Stimulated activated CD8-positive, alpha-beta memory T cell treated with anti-CD3 and anti-CD28 coated beads, Interleukin-12 subunit alpha, Interleukin-12 subunit beta, amount 100 ng/mL, for 24 hours (primary cell): Measurements from ENCODE around the gene STRAP.
A peak's percentile ranks its signal among the peaks of the same experiment; 100 is the strongest.
"Not testable (repeated sequence)": the region's sequence is repeated elsewhere in the genome, so short reads cannot be mapped to it uniquely, and the experiment has no call there.

ENCODE experiments used
- DNase-seq: peaks from one replicate; pipeline ENCODE4 v3.0.0-alpha.2; 2020; ENCODE audit errors: extremely low read depth

STRAP gene

GRCh38 chr12:15868186-15868585, 14.0 kb upstream of the STRAP start:
- no peak for DNase-seq

- no peak for DNase-seq
These were observed 8.6 kb upstream of the STRAP start for GRCh38 chr12:15873556-15873955.

- DNase-seq, result not testable (repeated sequence)
These were observed 7.5 kb upstream of the STRAP start for GRCh38 chr12:15874556-15875145.

- DNase-seq, result no peak
These were observed 6.3 kb upstream of the STRAP start for GRCh38 chr12:15875863-15876262.

GRCh38 chr12:15879413-15879812, 2.8 kb upstream of the STRAP start:
- DNase-seq, result no peak

- no peak for DNase-seq
These were observed 1.5 kb upstream of the STRAP start for GRCh38 chr12:15880721-15881120.

- no peak for DNase-seq
These were observed 1.3 kb downstream of the STRAP start for GRCh38 chr12:15883536-15883935.

GRCh38 chr12:15886372-15887042, 4.3 kb downstream of the STRAP start:
- no peak for DNase-seq

- DNase-seq, result no peak
These were observed 5.0 kb downstream of the STRAP start for GRCh38 chr12:15887043-15887817.

GRCh38 chr12:15892645-15893259, 10.6 kb downstream of the STRAP start:
- DNase-seq, result no peak

GRCh38 chr12:15893260-15893659, 11.1 kb downstream of the STRAP start:
- DNase-seq, result no peak

GRCh38 chr12:15896867-15897266, 14.7 kb downstream of the STRAP start:
- no peak for DNase-seq

- DNase-seq, result no peak
These were observed 15.2 kb downstream of the STRAP start for GRCh38 chr12:15897433-15897832.

- no peak for DNase-seq
These were observed 17.2 kb downstream of the STRAP start for GRCh38 chr12:15899282-15899870.

- no peak for DNase-seq
These were observed 22.3 kb downstream of the STRAP start for GRCh38 chr12:15904378-15904920.

- no peak for DNase-seq
These were observed 28.3 kb downstream of the STRAP start for GRCh38 chr12:15910468-15910863.

- DNase-seq, result peak; percentile 3
These were observed 28.9 kb downstream of the STRAP start, which contains the start of gene DERA for GRCh38 chr12:15910864-15911721. Gene DERA (plus strand): TSS chr12:15911332. CDS start chr12:15911384, 52 bp downstream.

- not testable (repeated sequence) for DNase-seq
These were observed 29.7 kb downstream of the STRAP start for GRCh38 chr12:15911931-15912330.

GRCh38 chr12:15914131-15914530, 31.9 kb downstream of the STRAP start:
- not testable (repeated sequence) for DNase-seq

- DNase-seq, result no peak
These were observed 35.9 kb downstream of the STRAP start for GRCh38 chr12:15918066-15918465.

- no peak for DNase-seq
These were observed 37.2 kb downstream of the STRAP start for GRCh38 chr12:15919418-15919817.
